Neural progenitor cell (in vitro differentiated cells): ENCODE data around the gene SPNS3. TPM values are rescaled to one million over a fixed set of nuclear protein-coding genes. Genes with fewer than 3 reads are reported as not detected.

Source experiments
- DNase-seq: peaks from one replicate; pipeline ENCODE4 v3.0.0-alpha.2; 2016; ENCODE audit warnings: low spot score
- H2AFZ ChIP-seq: fragments of 200-600 bp; sonication (generic); replicated peaks from 2 replicates; pipeline ENCODE4 v1.6.1; 2016; ENCODE audit warnings: antibody characterized with exemption
- H3F3A ChIP-seq: fragments of 200-600 bp; sonication (generic); 2 replicates; pipeline ENCODE4 v1.6.1; 2016; ENCODE audit warnings: antibody characterized with exemption, low read depth
- H3K27ac ChIP-seq: fragments of 200-600 bp; sonication (generic); 2 replicates; pipeline ENCODE4 v1.5.1; 2016; ENCODE audit warnings: mild to moderate bottlenecking
- H3K27me3 ChIP-seq: fragments of 200-600 bp; sonication (generic); 2 replicates; pipeline ENCODE4 v1.6.1; 2016; ENCODE audit warnings: mild to moderate bottlenecking, moderate library complexity
- H3K36me3 ChIP-seq: fragments of 200-600 bp; sonication (generic); 2 replicates; pipeline ENCODE4 v1.5.1; 2016
- H3K4me1 ChIP-seq: fragments of 200-600 bp; sonication (generic); 2 replicates; pipeline ENCODE4 v1.6.1; 2016; ENCODE audit warnings: mixed run types
- H3K4me2 ChIP-seq: fragments of 200-600 bp; sonication (generic); 2 replicates; pipeline ENCODE4 v1.6.1; 2016
- H3K4me3 ChIP-seq: fragments of 200-600 bp; sonication (generic); 2 replicates; pipeline ENCODE4 v1.5.1; 2016
- H3K79me2 ChIP-seq: fragments of 200-600 bp; sonication (generic); 2 replicates; pipeline ENCODE4 v1.6.1; 2016; ENCODE audit warnings: low read depth
- H3K9ac ChIP-seq: fragments of 200-600 bp; sonication (generic); 2 replicates; pipeline ENCODE4 v1.6.1; 2016
- H3K9me3 ChIP-seq: fragments of 200-600 bp; sonication (generic); 2 replicates; pipeline ENCODE4 v1.5.1; 2016; ENCODE audit warnings: low read depth
- H4K20me1 ChIP-seq: fragments of 200-600 bp; sonication (generic); 2 replicates; pipeline ENCODE4 v1.6.1; 2016; ENCODE audit warnings: low read depth
- H3K27ac Mint-ChIP-seq: 3 replicates; pipeline ENCODE4 v1.8.0; 2021; ENCODE audit warnings: mixed read lengths
- H3K27me3 Mint-ChIP-seq: 2 replicates; pipeline ENCODE4 v1.8.0; 2022; ENCODE audit warnings: low read depth, mild to moderate bottlenecking, inconsistent platforms, moderate library complexity, mixed read lengths; ENCODE audit not compliant: insufficient read depth
- H3K36me3 Mint-ChIP-seq: 3 replicates; pipeline ENCODE4 v1.8.0; 2021; ENCODE audit warnings: mixed read lengths
- H3K4me1 Mint-ChIP-seq: 3 replicates; pipeline ENCODE4 v1.8.0; 2021; ENCODE audit warnings: mixed read lengths
- H3K4me3 Mint-ChIP-seq: 3 replicates; pipeline ENCODE4 v1.8.0; 2021; ENCODE audit warnings: mild to moderate bottlenecking, moderate library complexity, mixed read lengths
- H3K9me3 Mint-ChIP-seq: 3 replicates; pipeline ENCODE4 v1.8.0; 2020; ENCODE audit warnings: mixed read lengths
- EZH2 ChIP-seq: fragments of 200-600 bp; sonication (generic); IDR thresholded peaks from 2 replicates; pipeline ENCODE4 v1.6.1; 2017; ENCODE audit warnings: antibody characterized with exemption, mild to moderate bottlenecking, moderate library complexity
- EZH2phosphoT487 ChIP-seq: fragments of 200-600 bp; sonication (generic); IDR thresholded peaks from 2 replicates; pipeline ENCODE4 v1.6.1; 2017; ENCODE audit warnings: antibody characterized with exemption
- total RNA-seq: library from RNA; depleted of rRNA; stranded (reverse); fragments of >200 nt; gene quantifications from 2 replicates; pipeline ENCODE4 v1.2.3, GENCODE V29; 2015; ENCODE audit warnings: low replicate concordance
- TF ChIP-seq, protein P1 (sequence below): fragments of 200-600 bp; sonication (generic); IDR thresholded peaks from 2 replicates; pipeline ENCODE4 v1.5.1; 2017; ENCODE audit warnings: antibody characterized with exemption, mild to moderate bottlenecking

SPNS3 gene
- total RNA-seq, 1 donor from 2014 or later: not detected

DNA sequence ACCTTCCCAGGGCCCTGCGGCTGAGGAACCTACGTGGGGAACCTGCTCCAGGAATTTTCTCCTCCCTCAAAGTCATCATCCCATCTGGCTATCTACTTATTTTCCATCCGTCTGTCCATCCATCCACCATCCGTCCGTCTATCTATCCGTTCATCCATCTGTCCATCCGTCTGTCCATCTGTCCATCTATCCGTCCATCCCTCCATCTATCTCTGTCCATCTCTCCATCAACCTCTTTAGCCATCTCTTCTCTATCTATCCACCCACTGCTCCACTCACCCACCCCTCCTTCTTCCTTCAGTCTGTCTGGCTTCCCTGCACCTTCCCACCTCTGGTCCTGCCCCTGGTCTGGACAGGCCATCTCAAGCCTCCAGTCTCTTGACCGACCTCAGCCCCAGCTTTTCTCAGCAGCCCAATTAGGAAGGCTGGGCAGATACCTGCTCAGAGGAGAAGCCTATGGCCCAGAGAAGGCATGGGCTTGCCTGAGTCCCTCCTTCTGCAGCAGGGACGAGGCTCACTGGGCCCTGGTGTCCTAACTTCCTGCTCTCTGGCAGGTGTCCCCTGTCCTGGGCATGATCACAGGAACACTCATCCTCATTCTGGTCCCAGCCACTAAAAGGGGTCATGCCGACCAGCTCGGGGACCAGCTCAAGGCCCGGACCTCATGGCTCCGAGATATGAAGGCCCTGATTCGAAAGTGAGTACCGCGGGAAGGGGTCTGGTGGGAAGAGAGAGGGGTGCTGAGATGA lies 98.4 kb downstream of the SPNS3 start:
- Mint-ChIP-seq H3K4me3 (no peak overlapping the region), H3K36me3 (no peaks in the 10 kb centered on the region), H3K27ac (no peak overlapping the region)

DNA sequence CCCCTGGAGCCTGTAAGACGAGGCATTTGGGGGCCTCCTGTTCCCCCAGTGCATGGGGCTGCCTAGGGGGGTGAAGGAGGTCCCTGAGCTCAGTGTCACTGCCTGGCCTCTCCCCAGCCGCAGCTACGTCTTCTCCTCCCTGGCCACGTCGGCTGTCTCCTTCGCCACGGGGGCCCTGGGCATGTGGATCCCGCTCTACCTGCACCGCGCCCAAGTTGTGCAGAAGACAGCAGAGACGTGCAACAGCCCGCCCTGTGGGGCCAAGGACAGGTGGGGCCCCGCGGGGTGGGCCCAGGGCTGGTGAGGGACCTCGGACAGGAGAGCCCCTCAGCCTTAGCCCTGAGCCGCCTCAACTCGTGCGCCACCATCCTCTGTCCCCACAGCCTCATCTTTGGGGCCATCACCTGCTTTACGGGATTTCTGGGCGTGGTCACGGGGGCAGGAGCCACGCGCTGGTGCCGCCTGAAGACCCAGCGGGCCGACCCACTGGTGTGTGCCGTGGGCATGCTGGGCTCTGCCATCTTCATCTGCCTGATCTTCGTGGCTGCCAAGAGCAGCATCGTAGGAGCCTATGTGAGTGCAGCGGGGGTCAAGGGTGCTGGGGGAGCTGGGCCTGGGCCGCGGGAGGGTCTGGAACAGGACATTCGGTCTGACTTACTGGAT lies 99.3 kb downstream of the SPNS3 start:
- H3K27me3 Mint-ChIP-seq: peaks cover 3% of the 10 kb centered on the region

More for the DNA sequence above, 98.4 kb downstream of the SPNS3 start:
- Mint-ChIP-seq H3K9me3 (no peaks in the 10 kb centered on the region), H3K4me1 (no peaks in the 10 kb centered on the region), H3K27me3 (peaks cover 3% of the 10 kb centered on the region)
- Histone ChIP-seq H3K4me2 (no peak overlapping the region), H4K20me1 (no peaks in the 10 kb centered on the region), H3K36me3 (no peaks in the 10 kb centered on the region), H2AFZ (no peak overlapping the region), H3F3A (peaks cover 3% of the 10 kb centered on the region), H3K4me3 (no peak overlapping the region), H3K79me2 (no peaks in the 10 kb centered on the region), H3K9ac (no peak overlapping the region), H3K27me3 (peaks cover 15% of the 10 kb centered on the region), H3K27ac (no peak overlapping the region), H3K9me3 (no peaks in the 10 kb centered on the region), H3K4me1 (peaks cover 27% of the 10 kb centered on the region)
- TF ChIP-seq, protein P1, sequence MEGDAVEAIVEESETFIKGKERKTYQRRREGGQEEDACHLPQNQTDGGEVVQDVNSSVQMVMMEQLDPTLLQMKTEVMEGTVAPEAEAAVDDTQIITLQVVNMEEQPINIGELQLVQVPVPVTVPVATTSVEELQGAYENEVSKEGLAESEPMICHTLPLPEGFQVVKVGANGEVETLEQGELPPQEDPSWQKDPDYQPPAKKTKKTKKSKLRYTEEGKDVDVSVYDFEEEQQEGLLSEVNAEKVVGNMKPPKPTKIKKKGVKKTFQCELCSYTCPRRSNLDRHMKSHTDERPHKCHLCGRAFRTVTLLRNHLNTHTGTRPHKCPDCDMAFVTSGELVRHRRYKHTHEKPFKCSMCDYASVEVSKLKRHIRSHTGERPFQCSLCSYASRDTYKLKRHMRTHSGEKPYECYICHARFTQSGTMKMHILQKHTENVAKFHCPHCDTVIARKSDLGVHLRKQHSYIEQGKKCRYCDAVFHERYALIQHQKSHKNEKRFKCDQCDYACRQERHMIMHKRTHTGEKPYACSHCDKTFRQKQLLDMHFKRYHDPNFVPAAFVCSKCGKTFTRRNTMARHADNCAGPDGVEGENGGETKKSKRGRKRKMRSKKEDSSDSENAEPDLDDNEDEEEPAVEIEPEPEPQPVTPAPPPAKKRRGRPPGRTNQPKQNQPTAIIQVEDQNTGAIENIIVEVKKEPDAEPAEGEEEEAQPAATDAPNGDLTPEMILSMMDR: no peak
- DNase-seq: no peak

DNA sequence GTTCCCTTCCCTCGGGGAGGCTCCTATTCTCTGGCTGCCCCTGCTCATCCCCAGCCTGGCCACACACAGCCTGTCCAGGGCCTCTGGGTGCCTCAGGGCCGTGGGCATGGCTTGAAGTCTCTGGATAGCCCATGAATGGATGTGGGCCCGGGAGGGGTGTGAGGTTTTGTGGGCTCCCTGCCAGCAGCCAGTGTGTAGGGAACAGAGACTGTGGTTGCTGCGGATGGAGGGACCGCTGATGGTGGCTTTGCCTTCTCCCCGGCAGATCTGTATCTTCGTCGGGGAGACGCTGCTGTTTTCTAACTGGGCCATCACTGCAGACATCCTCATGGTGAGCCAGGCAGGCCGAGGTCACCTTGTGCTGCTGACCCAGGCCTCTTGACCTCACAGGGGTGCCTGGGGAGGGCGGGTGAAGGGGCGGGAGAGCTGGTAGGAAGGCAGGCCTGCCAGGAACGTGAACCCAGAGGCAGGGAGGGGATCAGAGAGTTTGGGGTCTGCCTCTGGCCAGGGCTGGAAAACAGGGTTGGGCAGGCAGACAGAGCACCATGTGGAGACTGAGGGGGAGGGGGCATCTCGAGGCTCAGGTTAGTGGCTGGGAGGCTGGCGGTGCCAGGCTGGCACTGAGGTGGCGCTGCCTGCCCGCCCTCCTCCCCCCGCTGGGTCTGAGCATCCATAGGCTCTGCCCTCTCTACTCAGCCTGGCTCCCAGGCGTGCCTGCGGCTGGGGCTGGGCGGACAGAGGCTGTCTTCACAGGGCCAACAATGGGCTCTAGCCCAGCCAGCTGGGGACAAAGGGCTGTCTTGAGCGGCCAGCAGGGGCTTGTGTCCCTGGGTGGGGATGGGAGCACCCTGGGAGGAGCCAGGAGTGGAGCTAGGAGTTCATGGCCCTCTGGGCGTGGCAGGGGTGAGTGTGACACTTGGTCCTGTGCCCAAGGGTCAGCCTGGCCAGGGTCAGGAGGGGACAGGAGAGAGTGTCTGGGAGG lies 100.1 kb downstream of the SPNS3 start:
- H3K4me3 Mint-ChIP-seq: no peak overlapping the region
- H3K4me1 Mint-ChIP-seq: no peaks in the 10 kb centered on the region
- no peak overlapping the region for H3K9ac ChIP-seq
- no peaks in the 10 kb centered on the region for H3K79me2 ChIP-seq
- H4K20me1 ChIP-seq: no peaks in the 10 kb centered on the region
- H3K9me3 Mint-ChIP-seq: no peaks in the 10 kb centered on the region
- peak overlapping the region; percentile 33 for H3K27ac Mint-ChIP-seq
- no peak overlapping the region for H2AFZ ChIP-seq
- peaks cover 3% of the 10 kb centered on the region for H3F3A ChIP-seq
- H3K4me3 ChIP-seq: no peak overlapping the region
- H3K27ac ChIP-seq: no peak overlapping the region
- peak; percentile 66 for DNase-seq
- TF ChIP-seq EZH2: no peak
- TF ChIP-seq, protein P1: peak; percentile 14
- no peak for TF ChIP-seq EZH2phosphoT487
- peaks cover 3% of the 10 kb centered on the region for H3K27me3 Mint-ChIP-seq
- H3K36me3 Mint-ChIP-seq: no peaks in the 10 kb centered on the region
- H3K27me3 ChIP-seq: peaks cover 10% of the 10 kb centered on the region
- no peaks in the 10 kb centered on the region for H3K36me3 ChIP-seq
- H3K4me2 ChIP-seq: no peak overlapping the region
- no peaks in the 10 kb centered on the region for H3K9me3 ChIP-seq
- peaks cover 22% of the 10 kb centered on the region for H3K4me1 ChIP-seq

More for the DNA sequence above, 99.3 kb downstream of the SPNS3 start:
- no peaks in the 10 kb centered on the region for H3K4me1 Mint-ChIP-seq
- Histone ChIP-seq H3K79me2 (no peaks in the 10 kb centered on the region), H2AFZ (no peak overlapping the region), H3K36me3 (no peaks in the 10 kb centered on the region), H3K4me3 (no peak overlapping the region), H3K27me3 (peaks cover 14% of the 10 kb centered on the region), H3K9ac (no peak overlapping the region), H4K20me1 (no peaks in the 10 kb centered on the region), H3F3A (peaks cover 3% of the 10 kb centered on the region), H3K4me2 (no peak overlapping the region), H3K27ac (no peak overlapping the region), H3K4me1 (peaks cover 22% of the 10 kb centered on the region), H3K9me3 (no peaks in the 10 kb centered on the region)
- no peak for DNase-seq
- H3K4me3 Mint-ChIP-seq: no peak overlapping the region
- H3K9me3 Mint-ChIP-seq: no peaks in the 10 kb centered on the region
- no peaks in the 10 kb centered on the region for H3K36me3 Mint-ChIP-seq
- H3K27ac Mint-ChIP-seq: peak overlapping the region; percentile 33
- TF ChIP-seq, protein P1: no peak
- no peak for TF ChIP-seq EZH2phosphoT487
- no peak for TF ChIP-seq EZH2
